GM18868 (cell line): Measurements from ENCODE around the gene SELENOV.
"Not testable (repeated sequence)": the region's sequence is repeated elsewhere in the genome, so short reads cannot be mapped to it uniquely, and the experiment has no call there.

ENCODE experiments used
- ATAC-seq: cut with Tn5 transposase; IDR thresholded peaks from one replicate; pipeline ENCODE4 v1.9.1; 2021; ENCODE audit warnings: mild to moderate bottlenecking, moderate library complexity; ENCODE audit not compliant: unreplicated experiment

Gene SELENOV

DNA sequence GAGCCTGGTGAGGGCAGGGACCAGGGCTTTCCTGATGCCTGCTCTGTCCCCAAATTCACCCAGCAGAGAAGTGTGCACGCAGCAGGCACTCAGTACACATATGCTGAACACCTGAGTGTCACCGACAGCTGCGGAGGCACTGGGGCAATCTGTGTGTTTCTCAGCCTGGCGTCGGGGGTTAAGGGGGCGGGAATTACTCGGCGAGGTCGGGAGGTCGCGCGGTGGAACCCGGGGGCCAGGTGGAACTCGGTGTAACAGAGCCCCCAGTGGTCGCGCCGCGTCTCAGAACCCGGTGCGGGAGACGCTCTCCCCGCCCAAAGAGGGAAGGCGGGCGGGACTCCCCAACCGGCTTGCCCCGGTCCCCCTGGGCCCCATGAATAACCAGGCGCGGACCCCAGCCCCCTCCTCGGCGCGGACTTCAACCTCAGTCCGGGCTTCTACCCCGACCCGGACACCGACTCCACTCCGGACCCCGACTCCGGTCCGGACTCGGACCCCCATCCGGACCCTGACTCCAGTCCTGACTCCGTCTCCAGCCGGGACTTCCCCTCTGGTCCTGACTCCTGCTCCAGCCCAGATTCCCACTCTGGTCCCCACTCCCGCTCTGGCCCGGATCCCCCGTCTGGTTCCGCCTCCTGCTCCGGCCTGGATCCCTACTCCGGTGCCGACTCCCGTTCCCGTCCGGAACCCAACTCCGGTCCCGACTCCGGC, at the start of gene SELENOV:
Gene SELENOV (plus strand): TSS at position 300 of the 711 bp plus-strand sequence. CDS start 74 bp downstream, at position 374.
- no peak for ATAC-seq

GRCh38 chr19:39465956-39466747, 48.8 kb upstream of the SELENOV start:
- ATAC-seq, result no peak

GRCh38 chr19:39467941-39468340, 47.0 kb upstream of the SELENOV start:
- ATAC-seq, result no peak

DNA sequence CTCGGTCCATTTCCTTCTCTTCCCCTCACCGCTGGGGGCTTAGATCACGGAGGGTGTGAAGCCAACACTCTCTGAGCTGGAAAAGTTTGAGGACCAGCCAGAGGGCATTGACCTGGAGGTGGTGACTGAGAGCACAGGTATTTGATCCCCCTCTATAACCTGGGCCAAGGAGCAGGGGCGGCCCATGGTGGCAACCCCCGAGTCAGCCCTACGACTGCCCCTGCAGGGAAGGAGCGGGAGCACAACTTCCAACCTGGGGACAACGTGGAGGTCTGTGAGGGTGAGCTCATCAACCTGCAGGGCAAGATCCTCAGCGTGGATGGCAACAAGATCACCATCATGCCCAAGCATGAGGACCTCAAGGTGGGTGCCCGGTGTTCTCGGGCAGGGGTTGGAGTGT, 45.9 kb upstream of the SELENOV start:
- no peak for ATAC-seq

GRCh38 chr19:39469567-39469966, 45.4 kb upstream of the SELENOV start:
- no peak for ATAC-seq

GRCh38 chr19:39470724-39471339, 44.1 kb upstream of the SELENOV start:
- ATAC-seq, result no peak

GRCh38 chr19:39471756-39472536, 43.0 kb upstream of the SELENOV start:
- ATAC-seq, result no peak

DNA sequence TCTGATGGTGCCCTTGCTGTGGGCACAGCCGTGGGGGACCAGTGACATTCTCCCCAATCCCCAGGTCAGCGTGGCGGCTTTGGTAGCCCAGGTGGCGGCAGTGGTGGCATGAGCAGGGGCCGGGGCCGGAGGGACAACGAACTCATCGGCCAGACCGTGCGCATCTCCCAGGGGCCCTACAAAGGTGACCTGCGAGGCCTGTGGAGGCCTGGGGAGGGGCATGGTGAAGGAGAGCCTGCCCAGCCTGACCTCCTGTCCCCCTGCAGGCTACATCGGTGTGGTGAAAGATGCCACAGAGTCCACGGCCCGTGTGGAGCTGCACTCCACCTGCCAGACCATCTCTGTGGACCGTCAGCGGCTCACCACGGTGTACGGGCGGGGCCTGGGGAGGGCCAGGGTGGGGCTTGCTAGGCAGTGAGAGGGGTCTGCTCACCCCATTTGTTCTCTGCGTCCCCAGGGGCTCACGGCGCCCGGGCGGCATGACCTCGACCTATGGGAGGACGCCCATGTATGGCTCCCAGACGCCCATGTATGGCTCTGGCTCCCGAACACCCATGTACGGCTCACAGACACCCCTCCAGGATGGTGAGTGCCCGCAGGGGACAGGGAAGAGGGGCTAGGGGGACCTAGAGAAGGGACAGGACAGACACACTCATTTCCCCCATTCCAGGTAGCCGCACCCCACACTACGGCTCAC, 42.0 kb upstream of the SELENOV start:
- ATAC-seq, result no peak

DNA sequence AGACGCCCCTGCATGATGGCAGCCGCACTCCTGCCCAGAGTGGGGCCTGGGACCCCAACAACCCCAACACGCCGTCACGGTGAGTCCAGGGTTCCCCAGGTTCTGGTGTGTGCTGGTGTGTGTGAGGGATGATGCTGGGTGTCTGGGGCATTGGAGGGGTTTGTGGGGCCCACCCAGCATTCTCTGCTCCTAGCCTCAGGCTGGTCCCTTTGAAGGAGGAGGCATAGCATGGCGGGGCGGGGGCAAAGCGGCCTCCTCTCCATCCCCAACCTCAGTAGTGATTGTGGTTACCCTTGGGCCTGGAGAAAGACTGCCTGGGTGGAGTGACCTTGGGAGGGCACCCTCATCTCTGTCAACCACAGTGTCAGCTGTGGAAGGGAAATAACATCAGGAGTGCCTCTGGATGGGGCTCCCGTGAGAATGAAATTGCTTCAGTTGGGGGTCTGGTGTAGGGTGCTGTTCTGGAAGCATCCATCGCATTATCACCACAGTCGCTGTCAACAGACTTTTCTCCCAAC, 41.4 kb upstream of the SELENOV start:
- no peak for ATAC-seq

GRCh38 chr19:39474139-39474620, 40.8 kb upstream of the SELENOV start:
- ATAC-seq, result no peak

- ATAC-seq, result no peak
Measured at GRCh38 chr19:39475748-39476147, 39.2 kb upstream of the SELENOV start.

DNA sequence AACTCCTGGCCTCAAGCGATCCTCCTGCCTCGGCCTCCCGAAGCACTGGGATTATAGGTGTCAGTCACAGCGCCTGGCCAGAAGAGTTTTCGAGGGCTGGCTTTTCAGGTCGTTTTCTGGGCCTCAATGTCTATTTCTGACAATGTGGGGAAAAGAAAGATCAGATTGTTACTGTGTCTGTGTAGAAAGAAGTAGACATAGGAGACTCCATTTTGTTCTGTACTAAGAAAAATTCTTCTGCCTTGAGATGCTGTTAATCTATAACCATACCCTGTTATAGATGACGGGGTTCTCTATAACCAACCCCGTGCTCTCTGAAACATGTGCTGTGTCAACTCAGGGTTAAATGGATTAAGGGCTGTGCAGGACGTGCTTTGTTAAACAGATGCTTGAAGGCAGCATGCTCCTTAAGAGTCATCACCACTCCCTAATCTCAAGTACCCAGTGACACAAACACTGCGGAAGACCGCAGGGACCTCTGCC, 35.6 kb upstream of the SELENOV start:
- not testable (repeated sequence) for ATAC-seq

DNA sequence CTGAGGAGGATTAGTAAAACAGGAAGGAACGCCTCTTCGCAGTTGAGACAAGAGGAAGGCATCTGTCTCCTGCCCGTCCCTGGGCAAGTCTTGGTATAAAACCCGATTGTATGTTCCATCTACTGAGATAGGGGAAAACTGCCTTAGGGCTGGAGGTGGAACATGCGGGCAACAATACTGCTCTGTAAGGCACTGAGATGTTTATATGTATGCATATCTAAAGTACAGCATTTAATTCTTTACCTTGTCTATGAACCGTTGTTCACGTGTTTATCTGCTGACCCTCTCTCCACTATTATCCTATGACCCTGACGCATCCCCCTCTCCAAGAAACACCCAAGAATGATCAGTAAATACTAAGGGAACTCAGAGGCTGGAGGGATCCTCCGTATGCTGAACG, 35.0 kb upstream of the SELENOV start:
- no peak for ATAC-seq

- peak; percentile 85 for ATAC-seq
Measured at GRCh38 chr19:39480337-39481228, 34.4 kb upstream of the SELENOV start, which contains the start of gene TIMM50. TSS of gene TIMM50 (plus strand) at chr19:39480838. CDS start at chr19:39480854, 16 bp downstream.

DNA sequence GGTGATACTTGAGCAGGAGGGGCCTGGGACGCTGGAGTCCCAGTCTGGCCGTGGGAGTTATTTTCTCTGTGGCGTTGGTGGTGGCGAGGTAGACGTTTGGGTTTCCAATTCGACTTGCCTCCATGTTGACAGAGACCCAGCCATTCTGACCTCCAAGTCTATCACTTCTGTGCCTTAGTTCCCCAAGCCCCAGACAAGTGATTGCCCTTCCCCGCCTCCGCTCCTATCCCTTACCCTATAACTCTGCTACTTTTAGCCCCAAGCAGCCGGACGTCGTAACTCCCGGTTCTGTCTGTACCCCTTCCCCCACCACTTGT, 33.8 kb upstream of the SELENOV start:
- no peak for ATAC-seq

- no peak for ATAC-seq
Measured at GRCh38 chr19:39481676-39482075, 33.3 kb upstream of the SELENOV start.

GRCh38 chr19:39483141-39483540, 31.8 kb upstream of the SELENOV start:
- ATAC-seq, result no peak

GRCh38 chr19:39489756-39490155, 25.2 kb upstream of the SELENOV start:
- no peak for ATAC-seq

GRCh38 chr19:39492225-39492624, 22.7 kb upstream of the SELENOV start:
- ATAC-seq, result no peak
